Fibroblast of mammary gland (primary cell): Measurements from ENCODE around the gene TRPM1.

Source experiments
- DNase-seq: peaks from one replicate; pipeline ENCODE4 v3.0.0-alpha.2; 2010; ENCODE audit warnings: low read depth
- H3K4me3 ChIP-seq: 2 replicates; pipeline ENCODE4 v1.5.1; 2011; ENCODE audit warnings: low read depth, mild to moderate bottlenecking, low read length, moderate library complexity; ENCODE audit not compliant: control insufficient read depth
- TF ChIP-seq, protein P1 (sequence below): conservative IDR thresholded peaks from 2 replicates; pipeline ENCODE4 v1.5.1; 2011; ENCODE audit warnings: low read depth, low read length, inconsistent platforms; ENCODE audit not compliant: control insufficient read depth, insufficient read depth

Gene TRPM1

DNA sequence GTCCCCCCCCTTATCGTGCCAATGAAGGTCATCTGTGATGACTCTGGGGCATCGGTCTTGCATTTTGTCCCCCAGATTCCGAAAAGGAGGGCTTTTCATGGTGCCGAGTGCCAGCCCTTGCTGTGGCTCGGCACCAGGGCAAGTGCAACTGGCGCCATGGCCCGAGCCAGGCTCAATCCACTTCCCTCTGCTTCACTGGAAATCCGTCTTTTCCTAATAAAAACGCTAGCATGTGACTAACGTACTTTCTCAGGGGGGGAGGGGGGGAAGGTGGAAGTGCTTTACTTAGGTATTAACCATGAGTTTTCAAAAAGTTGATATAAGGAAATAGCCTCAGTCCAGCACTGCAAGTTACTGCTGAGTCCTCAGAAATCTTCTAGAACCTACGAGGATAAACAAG is 20.5 kb downstream of the TRPM1 start:
- DNase-seq = no peak
- H3K4me3 ChIP-seq = peak overlapping the region; percentile 21
- TF ChIP-seq, protein P1, sequence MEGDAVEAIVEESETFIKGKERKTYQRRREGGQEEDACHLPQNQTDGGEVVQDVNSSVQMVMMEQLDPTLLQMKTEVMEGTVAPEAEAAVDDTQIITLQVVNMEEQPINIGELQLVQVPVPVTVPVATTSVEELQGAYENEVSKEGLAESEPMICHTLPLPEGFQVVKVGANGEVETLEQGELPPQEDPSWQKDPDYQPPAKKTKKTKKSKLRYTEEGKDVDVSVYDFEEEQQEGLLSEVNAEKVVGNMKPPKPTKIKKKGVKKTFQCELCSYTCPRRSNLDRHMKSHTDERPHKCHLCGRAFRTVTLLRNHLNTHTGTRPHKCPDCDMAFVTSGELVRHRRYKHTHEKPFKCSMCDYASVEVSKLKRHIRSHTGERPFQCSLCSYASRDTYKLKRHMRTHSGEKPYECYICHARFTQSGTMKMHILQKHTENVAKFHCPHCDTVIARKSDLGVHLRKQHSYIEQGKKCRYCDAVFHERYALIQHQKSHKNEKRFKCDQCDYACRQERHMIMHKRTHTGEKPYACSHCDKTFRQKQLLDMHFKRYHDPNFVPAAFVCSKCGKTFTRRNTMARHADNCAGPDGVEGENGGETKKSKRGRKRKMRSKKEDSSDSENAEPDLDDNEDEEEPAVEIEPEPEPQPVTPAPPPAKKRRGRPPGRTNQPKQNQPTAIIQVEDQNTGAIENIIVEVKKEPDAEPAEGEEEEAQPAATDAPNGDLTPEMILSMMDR = no peak

DNA sequence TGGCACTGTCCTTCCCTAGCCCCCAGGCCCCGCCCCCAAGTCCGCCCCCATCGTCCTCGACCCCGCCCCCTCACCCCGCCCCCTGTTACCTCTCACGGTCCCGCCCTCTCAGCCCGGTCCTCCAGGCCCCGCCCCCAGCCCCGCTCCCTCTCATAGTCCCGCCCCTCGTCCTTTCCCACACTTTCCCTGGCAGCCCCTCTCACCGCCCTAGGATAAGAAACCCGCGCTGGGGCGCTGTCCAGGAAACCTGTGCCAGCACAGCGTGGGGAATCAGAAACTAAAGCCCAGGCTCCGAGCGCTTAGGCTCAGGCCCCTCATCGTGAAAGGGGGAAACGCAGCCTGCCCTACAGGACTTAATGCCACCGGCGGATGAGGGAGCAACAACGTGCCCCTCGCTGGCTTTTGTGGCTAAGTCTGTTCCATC is 20.9 kb downstream of the TRPM1 start:
- DNase-seq = no peak
- TF ChIP-seq, protein P1 = no peak
- peak overlapping the region; percentile 21 for H3K4me3 ChIP-seq

DNA sequence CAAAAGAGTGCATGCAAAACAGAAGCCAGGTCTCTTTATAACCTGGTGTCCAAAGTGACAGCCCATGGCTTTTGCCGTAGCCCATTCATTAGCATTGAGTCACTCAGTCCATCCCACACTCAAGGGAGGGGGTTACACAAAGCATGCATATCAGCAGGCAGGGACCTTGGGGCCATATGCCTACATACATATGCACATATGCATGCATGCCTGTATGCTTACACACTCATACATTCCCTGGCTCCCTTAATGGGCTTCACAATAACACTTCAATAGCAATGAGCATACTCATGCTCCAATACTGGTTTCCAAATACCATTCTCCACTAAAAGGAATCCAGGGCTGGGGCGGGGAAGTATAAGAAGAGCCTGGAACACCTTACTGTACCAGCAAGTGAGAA is 22.0 kb downstream of the TRPM1 start:
- TF ChIP-seq, protein P1 = no peak
- no peak overlapping the region for H3K4me3 ChIP-seq
- DNase-seq = no peak

DNA sequence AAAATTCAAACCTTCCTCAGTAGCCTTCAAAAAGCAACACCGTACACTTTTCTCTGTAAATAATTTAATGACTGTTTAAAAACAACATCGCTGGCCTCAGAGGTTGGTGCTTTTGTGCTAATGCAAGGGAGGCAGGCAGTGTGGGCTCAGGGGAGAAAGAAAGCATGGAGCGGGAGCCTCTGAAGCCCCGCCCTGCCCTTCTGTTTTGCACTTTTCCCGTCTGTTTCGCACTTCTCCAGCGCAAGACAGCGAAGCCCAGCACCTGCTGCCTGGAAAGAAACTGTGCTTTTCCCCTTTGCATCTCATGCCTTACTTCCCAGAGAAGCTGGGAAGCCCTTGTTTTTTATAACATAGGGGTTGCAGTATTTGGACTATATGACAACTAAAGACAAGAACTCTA is 23.1 kb downstream of the TRPM1 start:
- DNase-seq = no peak
- no peak overlapping the region for H3K4me3 ChIP-seq
- TF ChIP-seq, protein P1 = no peak

DNA sequence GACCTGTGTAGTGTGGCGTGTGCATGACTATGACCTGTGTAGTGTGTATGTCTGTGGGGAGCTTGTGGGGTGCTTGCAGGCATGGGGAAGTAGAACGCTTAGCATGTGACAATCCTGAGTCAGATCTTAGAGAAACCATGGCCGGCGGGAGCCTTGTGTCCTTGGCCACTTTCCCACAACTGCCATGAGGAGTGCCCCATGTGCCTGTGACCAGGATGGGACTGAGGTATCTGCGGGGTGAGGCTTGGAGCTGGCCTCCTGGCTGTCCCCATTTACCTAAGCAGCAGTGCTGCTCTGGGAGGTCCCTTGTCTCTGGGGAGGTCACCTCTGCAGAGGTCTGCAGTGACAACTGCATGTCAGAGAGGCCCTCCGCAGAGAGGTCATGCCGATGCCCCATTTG is 23.6 kb downstream of the TRPM1 start:
- no peak overlapping the region for H3K4me3 ChIP-seq
- DNase-seq = no peak
- TF ChIP-seq, protein P1 = no peak

DNA sequence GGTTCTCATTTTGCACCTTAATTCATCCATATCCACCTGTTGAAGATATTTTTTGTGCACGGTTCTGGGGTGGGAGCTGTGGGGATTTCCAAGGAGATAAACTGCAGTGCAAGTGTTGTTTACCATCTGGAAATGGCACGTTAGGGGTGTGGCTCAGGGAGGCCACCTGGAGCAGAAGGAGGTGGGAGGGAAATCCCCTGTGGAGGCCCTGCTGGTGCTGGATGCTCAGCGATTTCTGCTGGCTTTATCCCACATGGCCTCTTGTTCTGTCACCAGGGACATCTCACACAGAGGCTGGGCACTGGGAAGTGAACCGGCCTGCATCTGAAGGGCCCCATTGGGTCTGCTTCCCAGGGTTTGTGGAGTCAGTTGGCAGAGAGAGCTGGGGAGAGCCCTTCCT is 24.3 kb downstream of the TRPM1 start:
- no peak for DNase-seq
- H3K4me3 ChIP-seq = no peak overlapping the region
- TF ChIP-seq, protein P1 = no peak

DNA sequence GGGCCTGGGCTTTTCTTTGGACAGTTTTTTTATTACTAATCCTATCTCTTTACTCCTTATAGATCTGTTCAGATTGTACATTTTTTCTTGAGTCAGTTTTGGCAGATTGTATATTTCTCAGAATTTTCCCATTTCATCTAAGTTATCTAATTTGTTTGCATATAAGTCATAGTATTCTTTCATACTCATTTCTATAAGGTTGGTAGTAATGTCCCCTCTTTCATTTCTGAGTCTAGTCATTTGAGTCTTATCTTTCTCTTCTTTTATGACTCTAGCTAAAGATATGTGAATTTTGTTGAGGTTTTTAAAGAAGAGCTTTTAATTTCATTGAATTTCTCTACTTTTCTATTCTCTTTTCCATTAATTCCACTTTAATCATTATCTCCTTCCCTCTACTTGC is 27.2 kb downstream of the TRPM1 start:
- TF ChIP-seq, protein P1 = no peak
- no peak for DNase-seq
- H3K4me3 ChIP-seq = no peak overlapping the region
